ENCODE results near the gene GABBR2. TPM values are rescaled to one million over a fixed set of nuclear protein-coding genes. Genes with fewer than 3 reads are reported as not detected.

Gene GABBR2
- total RNA-seq, 2 experiments from 2014 or later, result not detected

DNA sequence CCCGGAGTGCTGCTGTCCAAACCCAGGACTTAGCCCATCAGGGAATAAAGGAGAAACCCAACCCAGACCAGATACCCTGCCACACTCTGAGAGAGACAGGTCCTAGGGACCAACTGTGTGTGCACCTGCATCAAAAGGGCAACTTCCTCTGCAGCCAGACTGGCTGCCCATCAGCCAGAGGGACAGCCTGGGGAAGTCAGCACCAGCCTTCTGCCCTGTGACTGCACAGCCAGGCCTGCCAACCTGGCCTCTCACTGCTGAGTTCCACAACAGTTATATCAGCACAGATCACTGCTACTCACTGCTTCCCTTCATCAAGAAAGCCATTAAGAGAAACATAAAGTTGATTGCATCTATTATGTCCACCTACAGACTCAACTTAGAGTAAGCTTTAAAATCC lies 18.0 kb downstream of the GABBR2 start:
- no peaks in the 10 kb centered on the region for H3K9me3 ChIP-seq (ENCODE audit: control insufficient read depth in 1 of 2, insufficient read depth in 1 of 2, low read length in 2 of 2)
- TF ChIP-seq CTCF (IDR thresholded peaks at IDR 0.05), result no peak
- H3K27ac Mint-ChIP-seq, result no peak overlapping the region
- ATAC-seq (ENCODE audit: poor library complexity), result no peak
- H3K27me3 Mint-ChIP-seq, result peaks cover 16% of the 10 kb centered on the region
- CTCF ChIA-PET, result no interaction called here
- H3K9me3 Mint-ChIP-seq, result no peaks in the 10 kb centered on the region
- H3K4me3 Mint-ChIP-seq, result no peak overlapping the region
- H3K36me3 ChIP-seq (ENCODE audit: insufficient read depth, low read length), result no peaks in the 10 kb centered on the region
- intact Hi-C loops (cut with DNase I, micrococcal nuclease), result no loop called here
- no peak overlapping the region for H3K27ac ChIP-seq (ENCODE audit: low read depth in 1 of 2, low read length in 2 of 2)
- DNase-seq, result no peak
- no peaks in the 10 kb centered on the region for H3K4me1 ChIP-seq (ENCODE audit: insufficient read depth, low read length)
- no peak overlapping the region for H3K4me3 ChIP-seq (ENCODE audit: low read length)
- POLR2A ChIA-PET, result no interaction called here
- no peaks in the 10 kb centered on the region for H3K36me3 Mint-ChIP-seq (ENCODE audit: low read depth)
- H3K27me3 ChIP-seq (ENCODE audit: control insufficient read depth in 1 of 2, insufficient read depth in 2 of 2, low read length in 2 of 2), result peaks cover 0 to 2% of the 10 kb centered on the region in 2 experiments
- no peaks in the 10 kb centered on the region for H3K4me1 Mint-ChIP-seq (ENCODE audit: low read depth)

DNA sequence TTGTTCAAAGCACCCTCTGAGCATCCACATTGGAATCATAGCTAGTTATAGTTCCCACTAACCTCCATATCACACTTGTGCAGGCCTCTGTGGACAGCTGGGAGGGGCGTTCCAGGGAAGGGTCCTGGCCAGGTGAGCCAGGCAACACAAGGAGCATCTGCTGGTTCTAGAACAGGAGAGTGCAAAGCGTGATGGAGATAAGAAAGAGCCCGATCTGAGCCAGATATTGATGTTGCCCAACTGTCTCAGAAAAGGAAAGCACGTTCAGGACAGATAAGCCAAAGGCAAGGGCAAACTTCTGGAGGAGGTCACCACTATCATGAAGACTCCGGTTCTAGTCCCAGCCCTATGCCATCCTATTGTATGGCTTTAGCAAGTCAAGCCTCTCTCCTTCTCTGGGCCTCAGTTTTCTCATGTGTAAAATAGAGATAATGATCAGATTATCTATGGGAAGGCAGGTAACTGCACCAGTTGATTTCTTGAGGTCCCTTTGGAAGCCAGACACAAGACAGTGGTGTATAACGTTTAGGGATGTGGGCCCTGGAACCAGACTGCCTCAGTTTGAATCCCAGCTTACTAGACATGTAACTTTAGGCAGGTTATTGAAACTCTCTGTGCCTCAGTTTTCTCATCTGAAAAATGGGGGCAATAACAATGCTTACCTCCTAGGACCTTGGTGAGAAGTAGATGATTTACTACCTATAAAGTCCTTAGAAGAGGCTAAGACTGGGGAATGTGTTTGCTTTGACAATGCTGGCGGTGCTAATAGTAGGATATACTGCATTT lies 19.8 kb downstream of the GABBR2 start:
- CTCF ChIA-PET, result no interaction called here
- Mint-ChIP-seq H3K4me1 (ENCODE audit: low read depth) (no peaks in the 10 kb centered on the region), H3K4me3 (no peak overlapping the region), H3K27me3 (peaks cover under 1% of the 10 kb centered on the region), H3K27ac (no peak overlapping the region), H3K36me3 (ENCODE audit: low read depth) (no peaks in the 10 kb centered on the region), H3K9me3 (no peaks in the 10 kb centered on the region)
- intact Hi-C loops (cut with DNase I, micrococcal nuclease), result no loop called here
- Histone ChIP-seq H3K9me3 (ENCODE audit: control insufficient read depth in 1 of 2, insufficient read depth in 1 of 2, low read length in 2 of 2) (no peaks in the 10 kb centered on the region), H3K27me3 (ENCODE audit: control insufficient read depth in 1 of 2, insufficient read depth in 2 of 2, low read length in 2 of 2) (peaks cover 0 to 2% of the 10 kb centered on the region in 2 experiments), H3K27ac (ENCODE audit: low read depth in 1 of 2, low read length in 2 of 2) (no peak overlapping the region), H3K36me3 (ENCODE audit: insufficient read depth, low read length) (no peaks in the 10 kb centered on the region), H3K4me3 (ENCODE audit: low read length) (no peak overlapping the region), H3K4me1 (ENCODE audit: insufficient read depth, low read length) (no peaks in the 10 kb centered on the region)
- DNase-seq (no peak), ATAC-seq (ENCODE audit: poor library complexity) (no peak)
- POLR2A ChIA-PET, result no interaction called here
- TF ChIP-seq CTCF (IDR thresholded peaks at IDR 0.05), result no peak

DNA sequence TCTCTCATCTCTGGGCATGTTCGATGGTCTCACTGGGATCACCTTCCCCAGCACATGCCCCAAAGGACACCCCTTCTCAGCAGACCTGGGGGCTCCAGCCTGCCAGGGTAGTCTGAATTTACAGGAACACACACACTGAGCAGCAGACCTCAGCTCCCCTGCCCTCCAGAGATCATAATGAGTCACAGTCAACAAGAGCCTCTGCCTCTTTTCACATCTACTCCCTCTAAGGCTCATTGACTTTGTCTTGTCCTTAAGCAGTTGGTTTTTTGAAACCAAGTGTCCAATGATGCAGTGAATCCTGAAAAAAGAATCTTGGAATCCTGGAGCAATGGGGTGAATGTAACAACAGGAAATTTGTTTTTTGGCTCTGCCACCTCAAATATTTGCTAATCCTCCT lies 20.8 kb downstream of the GABBR2 start:
- ATAC-seq (ENCODE audit: poor library complexity) (no peak), DNase-seq (no peak)
- Histone ChIP-seq H3K27me3 (ENCODE audit: control insufficient read depth in 1 of 2, insufficient read depth in 2 of 2, low read length in 2 of 2) (peaks cover 0 to 2% of the 10 kb centered on the region in 2 experiments), H3K36me3 (ENCODE audit: insufficient read depth, low read length) (no peaks in the 10 kb centered on the region), H3K9me3 (ENCODE audit: control insufficient read depth in 1 of 2, insufficient read depth in 1 of 2, low read length in 2 of 2) (no peaks in the 10 kb centered on the region), H3K27ac (ENCODE audit: low read depth in 1 of 2, low read length in 2 of 2) (no peak overlapping the region), H3K4me3 (ENCODE audit: low read length) (no peak overlapping the region), H3K4me1 (ENCODE audit: insufficient read depth, low read length) (no peaks in the 10 kb centered on the region)
- intact Hi-C loops (cut with DNase I, micrococcal nuclease), result no loop called here
- no peak for TF ChIP-seq CTCF (IDR thresholded peaks at IDR 0.05)
- CTCF ChIA-PET, result no interaction called here
- H3K27ac Mint-ChIP-seq, result no peak overlapping the region
- no peaks in the 10 kb centered on the region for H3K9me3 Mint-ChIP-seq
- no peaks in the 10 kb centered on the region for H3K4me1 Mint-ChIP-seq (ENCODE audit: low read depth)
- H3K36me3 Mint-ChIP-seq (ENCODE audit: low read depth), result no peaks in the 10 kb centered on the region
- no peak overlapping the region for H3K4me3 Mint-ChIP-seq
- no peaks in the 10 kb centered on the region for H3K27me3 Mint-ChIP-seq
- POLR2A ChIA-PET, result no interaction called here

All from CD4-positive, alpha-beta T cell (primary cell).